Mesodermal cell (in vitro differentiated cells): ENCODE data around the gene GABRB1.

ENCODE experiments used
- H3K27ac ChIP-seq: 2 replicates; pipeline ENCODE4 v1.7.0; 2013; ENCODE audit warnings: mild to moderate bottlenecking, low read depth, low read length, moderate library complexity; ENCODE audit not compliant: severe bottlenecking
- H3K36me3 ChIP-seq: 2 replicates; pipeline ENCODE4 v1.7.1; 2013; ENCODE audit warnings: mild to moderate bottlenecking, low read length, moderate library complexity; ENCODE audit not compliant: control insufficient read depth, insufficient read depth
- H3K4me1 ChIP-seq: one replicate; pipeline ENCODE4 v1.7.1; 2013; ENCODE audit warnings: mild to moderate bottlenecking, low read length; ENCODE audit not compliant: insufficient read depth, control insufficient read depth, poor library complexity, severe bottlenecking
- H3K4me3 ChIP-seq: 2 replicates; pipeline ENCODE4 v1.7.0; 2013; ENCODE audit warnings: low read length, control low read depth, mild to moderate bottlenecking; ENCODE audit not compliant: insufficient read depth, poor library complexity, severe bottlenecking; ENCODE audit errors: extremely low read depth
- H3K9me3 ChIP-seq: 2 replicates; pipeline ENCODE4 v1.7.1; 2013; ENCODE audit warnings: mild to moderate bottlenecking, low read length, moderate library complexity; ENCODE audit not compliant: control insufficient read depth
- WGBS, 2 experiments: methylation state at CpG; one replicate each; pipeline ENCODE4 v1.1.5; 2013; ENCODE audit warnings: missing lambda C conversion rate in 2 of 2; ENCODE audit not compliant: insufficient coverage in 2 of 2; 5-methylcytosine and 5-hydroxymethylcytosine counted together

GABRB1 gene

DNA sequence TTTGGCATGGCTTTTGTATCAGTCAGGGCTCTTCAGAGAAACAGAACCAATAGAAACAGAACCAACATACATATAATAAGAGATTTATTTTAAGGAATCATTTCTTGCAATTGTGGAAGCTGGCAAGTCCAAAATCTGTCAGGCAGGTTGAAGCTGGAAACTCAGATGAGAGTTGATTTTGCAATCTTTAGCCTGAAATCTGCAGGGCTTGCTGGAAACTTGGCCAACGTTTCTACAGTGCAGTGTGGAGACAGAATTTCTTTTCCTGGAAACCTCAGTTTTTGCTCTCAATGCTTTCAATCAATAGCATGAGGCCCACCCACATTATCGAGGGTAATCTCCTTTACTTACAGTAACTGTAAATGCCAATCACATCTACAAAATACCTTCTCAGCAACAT, 386.8 kb downstream of the GABRB1 start:
- 43 to 50% methylated on average over 2 of the region's 2 CpGs for WGBS, 2 experiments

GRCh38 chr4:47419296-47419695, 387.9 kb downstream of the GABRB1 start:
- H3K4me3 ChIP-seq: no peak overlapping the region
- no peak overlapping the region for H3K27ac ChIP-seq
- no peaks in the 10 kb centered on the region for H3K36me3 ChIP-seq
- no peaks in the 10 kb centered on the region for H3K4me1 ChIP-seq
- 74 to 75% methylated on average over 2 of the region's 2 CpGs for WGBS, 2 experiments
- H3K9me3 ChIP-seq: no peaks in the 10 kb centered on the region

More for the DNA sequence above, 386.8 kb downstream of the GABRB1 start:
- no peak overlapping the region for H3K4me3 ChIP-seq
- no peak overlapping the region for H3K27ac ChIP-seq
- H3K4me1 ChIP-seq: no peaks in the 10 kb centered on the region
- H3K36me3 ChIP-seq: no peaks in the 10 kb centered on the region
- H3K9me3 ChIP-seq: no peaks in the 10 kb centered on the region

DNA sequence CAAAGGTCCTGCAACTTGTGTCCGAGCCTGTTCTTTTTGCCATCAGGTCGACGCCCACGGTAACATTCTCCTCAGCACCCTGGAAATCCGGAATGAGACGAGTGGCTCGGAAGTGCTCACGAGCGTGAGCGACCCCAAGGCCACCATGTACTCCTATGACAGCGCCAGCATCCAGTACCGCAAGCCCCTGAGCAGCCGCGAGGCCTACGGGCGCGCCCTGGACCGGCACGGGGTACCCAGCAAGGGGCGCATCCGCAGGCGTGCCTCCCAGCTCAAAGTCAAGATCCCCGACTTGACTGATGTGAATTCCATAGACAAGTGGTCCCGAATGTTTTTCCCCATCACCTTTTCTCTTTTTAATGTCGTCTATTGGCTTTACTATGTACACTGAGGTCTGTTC, 394.3 kb downstream of the GABRB1 start:
- Histone ChIP-seq H3K27ac (no peak overlapping the region), H3K4me1 (no peaks in the 10 kb centered on the region), H3K36me3 (no peaks in the 10 kb centered on the region), H3K4me3 (no peak overlapping the region), H3K9me3 (no peaks in the 10 kb centered on the region)
- 91 to 94% methylated on average over 24 to 25 of the region's 25 CpGs for WGBS, 2 experiments

GRCh38 chr4:47427935-47428334, 396.6 kb downstream of the GABRB1 start:
- H3K27ac ChIP-seq: no peak overlapping the region
- H3K4me1 ChIP-seq: no peaks in the 10 kb centered on the region
- no peaks in the 10 kb centered on the region for H3K9me3 ChIP-seq
- WGBS, 2 experiments: no CpG with 5 or more reads among the region's 2 CpGs
- no peaks in the 10 kb centered on the region for H3K36me3 ChIP-seq
- no peak overlapping the region for H3K4me3 ChIP-seq

DNA sequence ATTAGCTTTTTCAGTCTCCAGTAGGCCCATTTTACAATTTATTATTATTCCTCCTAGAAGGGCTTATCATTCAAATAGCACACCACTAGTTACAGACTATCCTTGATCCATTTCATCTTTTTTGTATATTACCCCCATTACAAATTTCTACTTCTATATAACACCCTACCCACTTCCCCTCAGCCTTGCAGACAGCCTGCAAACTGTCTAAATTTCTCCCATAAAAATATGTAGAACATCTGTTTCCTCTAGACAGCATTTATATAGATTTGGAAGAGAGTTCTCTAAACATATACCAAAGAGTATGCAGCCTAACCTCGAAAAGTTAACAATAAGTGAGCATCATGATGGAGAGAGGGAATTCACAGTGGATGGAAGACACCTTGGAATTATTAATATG, 401.4 kb downstream of the GABRB1 start:
- 71% methylated on average over 1 of the region's 1 CpG; no CpG with 5 or more reads in 1 of the 2 experiments for WGBS, 2 experiments
- Histone ChIP-seq H3K36me3 (no peaks in the 10 kb centered on the region), H3K4me1 (no peaks in the 10 kb centered on the region), H3K9me3 (no peaks in the 10 kb centered on the region), H3K4me3 (no peak overlapping the region), H3K27ac (no peak overlapping the region)

DNA sequence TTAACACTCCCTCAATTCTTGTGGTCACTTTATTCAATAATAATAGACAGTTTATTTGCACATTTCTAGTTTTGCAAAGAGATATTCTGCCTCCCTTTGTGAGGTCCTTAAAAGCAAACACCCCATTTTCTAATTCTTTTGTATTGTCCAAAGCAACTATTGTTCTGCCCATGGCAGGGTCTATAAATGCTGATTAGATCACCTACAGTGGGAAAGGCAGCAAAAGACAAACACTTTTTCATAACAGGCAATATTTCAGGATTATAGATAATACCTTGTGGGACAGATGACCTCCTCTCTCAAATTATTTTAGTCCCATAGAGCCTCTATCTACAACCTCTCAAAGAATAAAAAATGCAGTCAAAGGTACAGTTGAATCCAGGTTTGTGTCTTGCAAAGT, 403.6 kb downstream of the GABRB1 start:
- no peak overlapping the region for H3K4me3 ChIP-seq
- no peaks in the 10 kb centered on the region for H3K36me3 ChIP-seq
- H3K27ac ChIP-seq: no peak overlapping the region
- no peaks in the 10 kb centered on the region for H3K4me1 ChIP-seq
- H3K9me3 ChIP-seq: no peaks in the 10 kb centered on the region

DNA sequence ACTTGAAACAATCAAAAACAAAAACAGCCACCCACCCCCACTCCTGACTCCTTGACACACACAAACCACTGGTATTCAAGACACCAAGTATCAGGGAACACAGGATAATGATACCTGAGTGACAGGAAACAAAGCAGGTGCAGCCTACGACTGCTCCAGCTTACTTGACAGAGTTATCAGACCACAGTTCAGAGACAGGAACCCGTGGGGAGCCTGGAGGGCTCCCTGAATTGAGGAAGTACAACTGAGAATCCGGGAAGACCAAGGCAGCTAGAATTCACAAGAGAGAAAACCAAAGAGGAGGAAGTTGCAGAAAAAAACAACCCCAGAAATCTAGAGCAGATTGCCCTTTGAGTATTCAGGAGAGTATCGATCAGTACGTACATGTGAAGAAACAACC, 411.6 kb downstream of the GABRB1 start:
- WGBS, 2 experiments: 73 to 98% methylated on average over 4 to 5 of the region's 5 CpGs
- Histone ChIP-seq H3K27ac (no peak overlapping the region), H3K9me3 (no peaks in the 10 kb centered on the region), H3K4me3 (no peak overlapping the region), H3K36me3 (no peaks in the 10 kb centered on the region), H3K4me1 (no peaks in the 10 kb centered on the region)

- H3K9me3 ChIP-seq: no peaks in the 10 kb centered on the region
- no peaks in the 10 kb centered on the region for H3K4me1 ChIP-seq
- H3K4me3 ChIP-seq: no peak overlapping the region
- H3K27ac ChIP-seq: no peak overlapping the region
- 88 to 100% methylated on average over 2 of the region's 2 CpGs for WGBS, 2 experiments
- no peaks in the 10 kb centered on the region for H3K36me3 ChIP-seq
Measured at GRCh38 chr4:47444031-47444430, 412.7 kb downstream of the GABRB1 start.

DNA sequence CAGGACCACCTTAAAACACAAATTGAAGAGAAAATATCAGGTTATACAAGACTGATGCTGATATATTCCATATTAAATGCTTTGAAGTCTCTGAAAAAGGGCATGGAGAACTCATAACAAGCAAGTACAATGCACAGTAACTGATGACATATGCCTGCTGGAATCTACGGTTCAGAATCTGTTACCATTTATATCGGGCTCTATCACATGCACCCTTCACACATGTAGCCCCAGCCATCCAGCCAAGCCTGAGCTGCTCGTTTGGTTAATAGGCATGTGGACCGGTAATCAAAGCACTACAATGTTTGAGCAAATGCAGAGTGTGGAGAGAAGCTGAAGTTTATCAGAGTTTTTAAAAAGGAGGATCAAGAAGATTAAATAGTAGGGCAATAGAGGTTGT, 420.3 kb downstream of the GABRB1 start:
- H3K27ac ChIP-seq: no peak overlapping the region
- H3K36me3 ChIP-seq: peaks cover 28% of the 10 kb centered on the region
- H3K4me1 ChIP-seq: no peaks in the 10 kb centered on the region
- H3K4me3 ChIP-seq: no peak overlapping the region
- no peaks in the 10 kb centered on the region for H3K9me3 ChIP-seq
- 88% methylated on average over 4 of the region's 4 CpGs; no CpG with 5 or more reads in 1 of the 2 experiments for WGBS, 2 experiments

DNA sequence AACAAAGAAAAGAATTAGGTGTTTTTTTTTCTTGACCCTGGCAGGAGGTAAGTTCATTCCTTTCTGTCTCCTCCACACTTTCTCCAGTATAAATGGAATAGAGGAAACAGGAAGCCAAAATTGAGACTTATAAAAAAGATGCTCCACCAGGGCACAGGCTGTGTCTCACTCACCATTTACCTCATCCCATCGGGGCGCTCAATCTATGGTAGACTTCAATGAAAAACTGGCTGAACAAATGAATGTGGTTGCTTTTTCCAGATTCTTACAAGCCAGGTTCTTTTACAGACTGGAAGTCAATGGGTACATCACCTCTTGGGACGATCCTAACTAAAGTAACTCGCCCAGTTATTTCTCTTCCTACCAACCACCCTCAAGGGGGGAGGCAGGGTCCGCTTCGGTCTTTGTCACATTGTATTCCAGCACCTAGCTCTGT, 431.4 kb downstream of the GABRB1 start:
- Histone ChIP-seq H3K27ac (no peak overlapping the region), H3K9me3 (no peaks in the 10 kb centered on the region), H3K4me3 (peak overlapping the region; percentile 71), H3K36me3 (no peaks in the 10 kb centered on the region), H3K4me1 (no peaks in the 10 kb centered on the region)
- WGBS, 2 experiments: 10 to 13% methylated on average over 4 to 6 of the region's 6 CpGs

GRCh38 chr4:47463235-47463956, 432.0 kb downstream of the GABRB1 start, which contains the start of gene COMMD8:
TSS of gene COMMD8 (minus strand) at chr4:47463702. CDS start at chr4:47463651, 51 bp downstream.
- H3K36me3 ChIP-seq: no peaks in the 10 kb centered on the region
- H3K9me3 ChIP-seq: no peaks in the 10 kb centered on the region
- no peaks in the 10 kb centered on the region for H3K4me1 ChIP-seq
- WGBS, 2 experiments: 0% methylated on average over 42 to 46 of the region's 51 CpGs
- H3K27ac ChIP-seq: no peak within 1 kb of the TSS
- H3K4me3 ChIP-seq: peak within 1 kb of the TSS; percentile 71
